Endothelial cell of umbilical vein (primary cell): ENCODE results near the gene KRTAP1-1. TPM values are rescaled to one million over a fixed set of nuclear protein-coding genes. Genes with fewer than 3 reads are reported as not detected.
"Not testable (repeated sequence)": the region's sequence is repeated elsewhere in the genome, so short reads cannot be mapped to it uniquely, and the experiment has no call there.

Experiments used
- BruUV-seq: library from RNA; stranded (reverse); fragments of 400-500 nt; replicated peaks from 2 replicates; lab custom pipeline; 2021; lab: Mats Ljungman, UMichigan
- CTCF ChIA-PET: fragments of 300-600, 350-600 bp; sonication (Branson Sonifier 250); formaldehyde crosslinking; loops from one replicate; lab custom pipeline; 2021; ENCODE audit warnings: antibody characterized with exemption, inconsistent platforms; lab: Charles Lee
- POLR2A ChIA-PET: fragments of 300-600, 350-600 bp; sonication (Branson Sonifier 250); formaldehyde crosslinking; loops from one replicate; lab custom pipeline; 2021; ENCODE audit warnings: antibody characterized with exemption, inconsistent platforms; lab: Charles Lee
- DNase-seq: peaks from one replicate; pipeline ENCODE4 v3.0.0-alpha.2; 2011; ENCODE audit warnings: low read depth, low spot score
- FAIRE-seq: peaks from 2 replicates; lab custom pipeline; 2011; peaks lifted over from hg19 to GRCh38; lab: Jason Lieb, UNC
- H2AFZ ChIP-seq: 2 replicates; pipeline ENCODE4 v1.6.0; 2012; ENCODE audit warnings: low read depth, low read length, control low read depth, inconsistent platforms
- H3K27ac ChIP-seq: 2 replicates; pipeline ENCODE4 v1.5.1; 2011; ENCODE audit warnings: low read depth, mild to moderate bottlenecking, control low read depth, low read length, moderate library complexity; ENCODE audit not compliant: insufficient read depth
- H3K27me3 ChIP-seq, 2 experiments: 2 replicates each; pipeline versions ENCODE4 v1.6.0 to v1.6.1; 2011; ENCODE audit warnings: low read length in 2 of 2, mixed read lengths in 1 of 2; ENCODE audit not compliant: control insufficient read depth in 2 of 2, insufficient read depth in 2 of 2
- H3K36me3 ChIP-seq, 2 experiments: 2 replicates in 1 of 2; 3 replicates in 1 of 2; pipeline ENCODE4 v1.5.1; 2011; ENCODE audit warnings: low read length in 2 of 2, mild to moderate bottlenecking in 1 of 2, moderate library complexity in 1 of 2; ENCODE audit not compliant: control insufficient read depth in 2 of 2, insufficient read depth in 2 of 2; ENCODE audit errors: extremely low read depth in 1 of 2
- H3K4me1 ChIP-seq: 3 replicates; pipeline ENCODE4 v1.5.1; 2011; ENCODE audit warnings: mild to moderate bottlenecking, low read length; ENCODE audit not compliant: control insufficient read depth, insufficient read depth; ENCODE audit errors: extremely low read depth
- H3K4me2 ChIP-seq: 2 replicates; pipeline ENCODE4 v1.6.1; 2011; ENCODE audit warnings: low read length, control low read depth, mixed read lengths; ENCODE audit not compliant: insufficient read depth
- H3K4me3 ChIP-seq, 3 experiments: fragments of 200-600 bp in 1 of 3; sonication (generic), shearing (Covaris generic) in 1 of 3; replicated peaks in 1 of 3; 2 replicates each; pipeline ENCODE4 v1.5.1; 2011 to 2016; ENCODE audit warnings: control low read depth in 3 of 3, low read length in 3 of 3, mild to moderate bottlenecking in 2 of 3, inconsistent platforms in 1 of 3, low read depth in 1 of 3, moderate library complexity in 1 of 3; ENCODE audit not compliant: insufficient read depth in 1 of 3
- H3K79me2 ChIP-seq: 2 replicates; pipeline ENCODE4 v1.6.0; 2012; ENCODE audit warnings: low read length, inconsistent platforms; ENCODE audit not compliant: control insufficient read depth, insufficient read depth
- H3K9ac ChIP-seq: replicated peaks from 2 replicates; pipeline ENCODE3; 2011; ENCODE audit warnings: low read length, control low read depth; ENCODE audit not compliant: insufficient read depth; ENCODE audit errors: extremely low read depth
- H3K9me1 ChIP-seq: replicated peaks from 3 replicates; pipeline ENCODE4 v1.6.0; 2011; ENCODE audit warnings: mild to moderate bottlenecking, low read length; ENCODE audit not compliant: control insufficient read depth, insufficient read depth; ENCODE audit errors: extremely low read depth
- H3K9me3 ChIP-seq: replicated peaks from 2 replicates; pipeline ENCODE4 v1.5.1; 2012; ENCODE audit warnings: low read length, inconsistent platforms; ENCODE audit not compliant: control insufficient read depth, insufficient read depth
- H4K20me1 ChIP-seq: replicated peaks from 2 replicates; pipeline ENCODE3; 2011; ENCODE audit warnings: mild to moderate bottlenecking, low read length; ENCODE audit not compliant: control insufficient read depth, insufficient read depth; ENCODE audit errors: extremely low read depth
- GATA2 ChIP-seq: IDR thresholded peaks from 2 replicates; pipeline ENCODE4 v1.7.0; 2011; ENCODE audit warnings: low read depth, mild to moderate bottlenecking, moderate library complexity, mixed read lengths, low read length; ENCODE audit not compliant: insufficient read length, insufficient read depth
- JUN ChIP-seq: IDR thresholded peaks from 2 replicates; pipeline ENCODE4 v1.6.1; 2011; ENCODE audit warnings: borderline replicate concordance, low read depth; ENCODE audit not compliant: insufficient read length, insufficient read depth
- POLR2A ChIP-seq: IDR thresholded peaks from 2 replicates; pipeline ENCODE4 v1.6.1; 2012; ENCODE audit warnings: low read depth, mild to moderate bottlenecking, control low read depth, low read length
- dilution Hi-C: fragments of 300-500 bp; cut with MboI; formaldehyde crosslinking; loops from one replicate; pipeline ENCODE4 v1.15.0; 2019; ENCODE audit warnings: low sequenced_read_pairs; ENCODE audit not compliant: extremely low pct_ligation_motif_present
- intact Hi-C: fragments of 100-400 bp; cut with micrococcal nuclease; formaldehyde crosslinking; loops from one replicate; pipeline ENCODE4 v1.10.0; 2022
- polyA plus RNA-seq, 4 experiments: library from polyadenylated mRNA; depleted of rRNA in 3 of 4; stranded (reverse) in 3 of 4; unstranded in 1 of 4; fragments of >200 nt; gene quantifications; 2 replicates each; pipeline versions ENCODE4 v1.2.1 to v1.2.3, GENCODE V29; 2011 to 2012; ENCODE audit warnings: missing spikeins in 1 of 4
- total RNA-seq: library from RNA; stranded (reverse); gene quantifications from 2 replicates; pipeline ENCODE4 v1.2.3, GENCODE V29; 2021
- TF ChIP-seq, protein P1 (sequence below): IDR thresholded peaks from 2 replicates; pipeline ENCODE4 v1.6.1; 2011; ENCODE audit not compliant: insufficient read depth, insufficient read length
- TF ChIP-seq, protein P2 (sequence below), 2 donors: IDR thresholded peaks; 1 replicate in 1 of 2; 2 replicates in 1 of 2; pipeline ENCODE4 v1.5.1; 2011; ENCODE audit warnings: low read length in 2 of 2, mild to moderate bottlenecking in 2 of 2, moderate library complexity in 2 of 2, control low read depth in 1 of 2, inconsistent platforms in 1 of 2, low read depth in 1 of 2; ENCODE audit not compliant: insufficient read depth in 1 of 2; ENCODE audit errors: extremely low read depth in 1 of 2

The KRTAP1-1 gene
- total and polyA plus RNA-seq, 2 donors (not counting 3 experiments of a cell fraction or from before 2014, with no cell fraction given) = not detected

DNA sequence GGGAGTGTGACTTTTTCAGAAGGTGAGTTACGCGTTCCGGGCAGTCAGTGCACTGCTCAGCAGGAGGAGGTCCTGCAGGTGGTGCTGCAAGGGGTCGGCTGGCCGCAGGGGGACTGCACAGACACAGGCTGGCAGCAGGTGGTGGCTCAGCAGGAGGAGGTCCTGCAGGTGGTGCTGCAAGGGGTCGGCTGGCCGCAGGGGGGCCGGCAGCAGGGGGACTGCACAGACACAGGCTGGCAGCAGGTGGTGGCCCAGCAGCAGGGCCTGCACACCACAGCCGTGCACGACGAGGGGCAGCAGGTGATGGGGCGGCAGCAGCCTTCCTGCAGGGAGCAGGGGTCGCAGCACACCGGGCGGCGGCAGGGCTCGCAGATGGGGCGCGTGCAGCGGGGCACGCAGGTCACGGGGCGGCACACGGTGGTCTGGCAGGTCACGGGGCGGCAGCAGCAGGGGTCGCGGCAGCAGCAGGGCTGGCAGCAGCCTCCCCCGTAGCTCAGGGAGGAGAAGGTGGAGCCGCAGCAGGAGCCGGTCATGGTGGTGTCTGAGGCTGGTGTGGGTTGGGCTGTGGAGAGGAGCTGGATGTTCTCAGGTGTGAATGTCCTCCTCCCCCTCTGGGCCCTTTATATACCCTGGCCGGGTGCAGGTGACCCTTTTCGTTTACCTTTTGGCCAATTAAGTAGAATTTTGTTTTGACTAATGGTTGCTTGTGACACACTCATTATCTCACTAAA, 5.7 kb upstream of the KRTAP1-1 start, which contains the start of gene KRTAP2-1:
KRTAP2-1 (minus strand) TSS at position 582 of the 731 bp plus-strand sequence; CDS start at position 533, 49 bp downstream.
- H3K4me1 ChIP-seq, H2AFZ ChIP-seq, H3K4me3 ChIP-seq, FAIRE-seq, H3K36me3 ChIP-seq, H3K27me3 ChIP-seq, DNase-seq, H3K27ac ChIP-seq, H3K79me2 ChIP-seq, dilution Hi-C loops, H3K9me3 ChIP-seq, H3K4me2 ChIP-seq, H4K20me1 ChIP-seq, intact Hi-C loops, H3K9ac ChIP-seq, POLR2A ChIA-PET, H3K9me1 ChIP-seq, BruUV-seq: not testable (repeated sequence)
- CTCF ChIA-PET = interaction anchor here (1.3 kb wide), 1 partner anchor 30 kb away, joined by 4 read pairs; no protein-coding TSS in a partner anchor

DNA sequence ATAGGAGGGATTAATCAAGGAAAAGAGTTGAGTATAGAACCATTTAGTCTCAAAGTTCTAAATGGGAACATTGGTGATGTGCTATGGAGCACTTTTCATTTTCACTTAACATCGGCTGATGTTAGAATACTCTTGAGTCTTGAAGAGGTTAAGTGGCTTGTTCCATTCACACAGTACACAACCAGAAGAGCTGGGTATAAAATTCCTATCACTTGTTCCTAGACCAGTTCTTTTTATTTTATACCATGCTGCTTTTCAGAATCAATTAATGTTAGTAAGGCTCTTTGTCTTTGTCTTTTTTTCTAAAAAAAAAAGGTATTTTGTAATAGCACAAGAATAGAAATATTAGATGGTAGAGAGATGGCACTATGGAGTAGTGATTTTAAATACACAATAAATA, 1.7 kb upstream of the KRTAP1-1 start:
- H3K4me3 ChIP-seq = no peak overlapping the region
- H3K4me2 ChIP-seq = no peak overlapping the region
- ChIA-PET POLR2A (no interaction called here), CTCF (interaction anchor here (1.0 kb wide), 1 partner anchor 8 kb away, joined by 3 read pairs; the partner anchor contains the start of gene KRTAP1-3)
- DNase-seq (no peak), FAIRE-seq (no peak)
- H3K27ac ChIP-seq = no peak overlapping the region
- H3K9me1 ChIP-seq = no peaks in the 10 kb centered on the region
- no peaks in the 10 kb centered on the region for H3K36me3 ChIP-seq
- no peaks in the 10 kb centered on the region for H3K9me3 ChIP-seq
- no TSS peak for BruUV-seq
- H4K20me1 ChIP-seq = no peaks in the 10 kb centered on the region
- H3K9ac ChIP-seq = no peak overlapping the region
- no peak overlapping the region for H2AFZ ChIP-seq
- no peaks in the 10 kb centered on the region for H3K4me1 ChIP-seq
- dilution Hi-C loops = no loop called here
- no peak for TF ChIP-seq GATA2
- TF ChIP-seq, protein P1, sequence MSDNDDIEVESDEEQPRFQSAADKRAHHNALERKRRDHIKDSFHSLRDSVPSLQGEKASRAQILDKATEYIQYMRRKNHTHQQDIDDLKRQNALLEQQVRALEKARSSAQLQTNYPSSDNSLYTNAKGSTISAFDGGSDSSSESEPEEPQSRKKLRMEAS = no peak
- no peak for TF ChIP-seq POLR2A
- TF ChIP-seq JUN = no peak
- TF ChIP-seq, protein P2, sequence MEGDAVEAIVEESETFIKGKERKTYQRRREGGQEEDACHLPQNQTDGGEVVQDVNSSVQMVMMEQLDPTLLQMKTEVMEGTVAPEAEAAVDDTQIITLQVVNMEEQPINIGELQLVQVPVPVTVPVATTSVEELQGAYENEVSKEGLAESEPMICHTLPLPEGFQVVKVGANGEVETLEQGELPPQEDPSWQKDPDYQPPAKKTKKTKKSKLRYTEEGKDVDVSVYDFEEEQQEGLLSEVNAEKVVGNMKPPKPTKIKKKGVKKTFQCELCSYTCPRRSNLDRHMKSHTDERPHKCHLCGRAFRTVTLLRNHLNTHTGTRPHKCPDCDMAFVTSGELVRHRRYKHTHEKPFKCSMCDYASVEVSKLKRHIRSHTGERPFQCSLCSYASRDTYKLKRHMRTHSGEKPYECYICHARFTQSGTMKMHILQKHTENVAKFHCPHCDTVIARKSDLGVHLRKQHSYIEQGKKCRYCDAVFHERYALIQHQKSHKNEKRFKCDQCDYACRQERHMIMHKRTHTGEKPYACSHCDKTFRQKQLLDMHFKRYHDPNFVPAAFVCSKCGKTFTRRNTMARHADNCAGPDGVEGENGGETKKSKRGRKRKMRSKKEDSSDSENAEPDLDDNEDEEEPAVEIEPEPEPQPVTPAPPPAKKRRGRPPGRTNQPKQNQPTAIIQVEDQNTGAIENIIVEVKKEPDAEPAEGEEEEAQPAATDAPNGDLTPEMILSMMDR (IDR thresholded peaks at IDR 0.05; ENCODE audit: extremely low read depth in 1 of 2, insufficient read depth in 1 of 2, low read depth in 1 of 2, low read length in 2 of 2) = no peak
- H3K79me2 ChIP-seq = no peaks in the 10 kb centered on the region
- intact Hi-C loops = no loop called here
- peaks cover 0 to 4% of the 10 kb centered on the region in 2 experiments for H3K27me3 ChIP-seq
